ENCODE data around the gene CFDP1. TPM values are rescaled to one million over a fixed set of nuclear protein-coding genes. Genes with fewer than 3 reads are reported as not detected.

Gene CFDP1
- total and polyA plus RNA-seq, 2 of the 13 experiments (the other 11 are each of a cell fraction or from before 2014, with no cell fraction given): 78.6 to 153 TPM

DNA sequence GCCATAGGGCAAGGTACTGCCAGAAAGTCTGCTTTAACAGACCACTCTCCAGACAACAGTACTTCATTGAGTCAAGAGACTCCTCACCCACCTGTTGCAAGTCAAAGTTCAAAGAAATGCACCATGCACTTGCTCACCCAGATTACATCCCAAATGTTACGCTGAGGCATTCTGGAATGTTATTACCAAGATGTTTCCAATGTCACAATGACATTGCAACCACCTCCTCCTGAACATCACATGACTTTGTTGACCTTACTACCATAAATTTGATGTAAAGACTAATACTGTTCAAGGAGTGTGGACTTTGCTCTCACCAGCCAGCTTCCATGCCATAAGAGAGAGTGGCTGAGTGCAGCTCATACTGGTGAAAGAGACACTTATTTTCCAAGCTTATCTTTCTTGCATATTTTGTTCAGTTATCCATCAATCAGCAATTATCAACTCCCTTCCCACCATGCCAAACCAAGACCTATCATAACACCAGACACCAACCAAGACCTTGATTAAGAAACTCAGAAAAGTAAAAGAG, 123.3 kb downstream of the CFDP1 start (continued):
- TF ChIP-seq SATB2 (CRISPR knock-in tag; IDR thresholded peaks at IDR 0.05) (no peak), KMT2A (CRISPR knock-in tag; IDR thresholded peaks at IDR 0.05) (no peak), MIXL1 (CRISPR knock-in tag; IDR thresholded peaks at IDR 0.05) (peak; percentile 31; the same call in 1 of the 2 replicates), ZNF354B (CRISPR knock-in tag; IDR thresholded peaks at IDR 0.05) (no peak), KDM6A (CRISPR knock-in tag; IDR thresholded peaks at IDR 0.05; ENCODE audit: low read depth) (peak; percentile 83), ARID2 (CRISPR knock-in tag; IDR thresholded peaks at IDR 0.05; ENCODE audit: borderline replicate concordance) (no peak), HMGA1 (CRISPR knock-in tag; conservative IDR thresholded peaks at IDR 0.05) (no peak), NFYB (CRISPR knock-in tag; IDR thresholded peaks at IDR 0.05) (no peak), ZNF563 (CRISPR knock-in tag; IDR thresholded peaks at IDR 0.05) (no peak), MIER3 (CRISPR knock-in tag; IDR thresholded peaks at IDR 0.05; ENCODE audit: borderline replicate concordance) (peak; percentile 89; the same call in 1 of the 2 replicates), KLF13 (CRISPR knock-in tag; IDR thresholded peaks at IDR 0.05) (no peak), FOSL1 (CRISPR knock-in tag; IDR thresholded peaks at IDR 0.05; ENCODE audit: borderline replicate concordance) (no peak), ZNF12 (CRISPR knock-in tag; IDR thresholded peaks at IDR 0.05) (peak; percentile 49; the same call in 1 of the 2 replicates), ZBTB38 (CRISPR knock-in tag; IDR thresholded peaks at IDR 0.05) (no peak; the same call in 1 of the 2 replicates), MTERF4 (CRISPR knock-in tag; IDR thresholded peaks at IDR 0.05) (no peak), NCOA2 (CRISPR knock-in tag; IDR thresholded peaks at IDR 0.05) (peak; percentile 89), SIN3B (IDR thresholded peaks at IDR 0.05; ENCODE audit: low read length) (no peak), ETV6 (CRISPR knock-in tag; conservative IDR thresholded peaks at IDR 0.05) (no peak), ZNF431 (CRISPR knock-in tag; IDR thresholded peaks at IDR 0.05; ENCODE audit: borderline replicate concordance, low read depth) (no peak), RXRA (CRISPR knock-in tag; IDR thresholded peaks at IDR 0.05) (peak; percentile 80; the same call in 1 of the 2 replicates), ZNF224 (CRISPR knock-in tag; IDR thresholded peaks at IDR 0.05) (no peak), ZMAT3 (CRISPR knock-in tag; conservative IDR thresholded peaks at IDR 0.05) (no peak), HNRNPL (IDR thresholded peaks at IDR 0.05; ENCODE audit: low read depth, low read length) (no peak), CENPX (CRISPR knock-in tag; IDR thresholded peaks at IDR 0.05) (no peak), MTA3 (CRISPR knock-in tag; IDR thresholded peaks at IDR 0.05) (no peak), IKZF1 (IDR thresholded peaks at IDR 0.05) (no peak), ZNF234 (CRISPR knock-in tag; conservative IDR thresholded peaks at IDR 0.05) (no peak)
- TF ChIP-seq, protein P1, sequence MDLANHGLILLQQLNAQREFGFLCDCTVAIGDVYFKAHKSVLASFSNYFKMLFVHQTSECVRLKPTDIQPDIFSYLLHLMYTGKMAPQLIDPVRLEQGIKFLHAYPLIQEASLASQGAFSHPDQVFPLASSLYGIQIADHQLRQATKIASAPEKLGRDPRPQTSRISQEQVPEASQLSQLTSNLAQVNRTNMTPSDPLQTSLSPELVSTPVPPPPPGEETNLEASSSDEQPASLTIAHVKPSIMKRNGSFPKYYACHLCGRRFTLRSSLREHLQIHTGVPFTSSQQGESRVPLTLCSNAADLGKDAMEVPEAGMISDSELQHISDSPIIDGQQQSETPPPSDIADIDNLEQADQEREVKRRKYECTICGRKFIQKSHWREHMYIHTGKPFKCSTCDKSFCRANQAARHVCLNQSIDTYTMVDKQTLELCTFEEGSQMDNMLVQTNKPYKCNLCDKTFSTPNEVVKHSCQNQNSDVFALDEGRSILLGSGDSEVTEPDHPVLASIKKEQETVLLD (CRISPR knock-in tag; IDR thresholded peaks at IDR 0.05; ENCODE audit: low read depth): no peak
- TF ChIP-seq, protein P2, sequence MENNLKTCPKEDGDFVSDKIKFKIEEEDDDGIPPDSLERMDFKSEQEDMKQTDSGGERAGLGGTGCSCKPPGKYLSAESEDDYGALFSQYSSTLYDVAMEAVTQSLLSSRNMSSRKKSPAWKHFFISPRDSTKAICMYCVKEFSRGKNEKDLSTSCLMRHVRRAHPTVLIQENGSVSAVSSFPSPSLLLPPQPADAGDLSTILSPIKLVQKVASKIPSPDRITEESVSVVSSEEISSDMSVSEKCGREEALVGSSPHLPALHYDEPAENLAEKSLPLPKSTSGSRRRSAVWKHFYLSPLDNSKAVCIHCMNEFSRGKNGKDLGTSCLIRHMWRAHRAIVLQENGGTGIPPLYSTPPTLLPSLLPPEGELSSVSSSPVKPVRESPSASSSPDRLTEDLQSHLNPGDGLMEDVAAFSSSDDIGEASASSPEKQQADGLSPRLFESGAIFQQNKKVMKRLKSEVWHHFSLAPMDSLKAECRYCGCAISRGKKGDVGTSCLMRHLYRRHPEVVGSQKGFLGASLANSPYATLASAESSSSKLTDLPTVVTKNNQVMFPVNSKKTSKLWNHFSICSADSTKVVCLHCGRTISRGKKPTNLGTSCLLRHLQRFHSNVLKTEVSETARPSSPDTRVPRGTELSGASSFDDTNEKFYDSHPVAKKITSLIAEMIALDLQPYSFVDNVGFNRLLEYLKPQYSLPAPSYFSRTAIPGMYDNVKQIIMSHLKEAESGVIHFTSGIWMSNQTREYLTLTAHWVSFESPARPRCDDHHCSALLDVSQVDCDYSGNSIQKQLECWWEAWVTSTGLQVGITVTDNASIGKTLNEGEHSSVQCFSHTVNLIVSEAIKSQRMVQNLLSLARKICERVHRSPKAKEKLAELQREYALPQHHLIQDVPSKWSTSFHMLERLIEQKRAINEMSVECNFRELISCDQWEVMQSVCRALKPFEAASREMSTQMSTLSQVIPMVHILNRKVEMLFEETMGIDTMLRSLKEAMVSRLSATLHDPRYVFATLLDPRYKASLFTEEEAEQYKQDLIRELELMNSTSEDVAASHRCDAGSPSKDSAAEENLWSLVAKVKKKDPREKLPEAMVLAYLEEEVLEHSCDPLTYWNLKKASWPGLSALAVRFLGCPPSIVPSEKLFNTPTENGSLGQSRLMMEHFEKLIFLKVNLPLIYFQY (CRISPR knock-in tag; IDR thresholded peaks at IDR 0.05; ENCODE audit: borderline replicate concordance): no peak

All from HepG2 (cell line).